Tracheal epithelial cell (primary cell): ENCODE measurements around the gene G6PC1. TPM values are rescaled to one million over a fixed set of nuclear protein-coding genes. Genes with fewer than 3 reads are reported as not detected.

Source experiments
- total RNA-seq: library from RNA; depleted of rRNA; stranded (reverse); fragments of >200 nt; gene quantifications from 2 replicates; pipeline ENCODE4 v1.2.1, GENCODE V29; 2014

Gene G6PC1
- under 0.01 TPM in 1 of 2 replicates, not detected in the other for total RNA-seq

DNA sequence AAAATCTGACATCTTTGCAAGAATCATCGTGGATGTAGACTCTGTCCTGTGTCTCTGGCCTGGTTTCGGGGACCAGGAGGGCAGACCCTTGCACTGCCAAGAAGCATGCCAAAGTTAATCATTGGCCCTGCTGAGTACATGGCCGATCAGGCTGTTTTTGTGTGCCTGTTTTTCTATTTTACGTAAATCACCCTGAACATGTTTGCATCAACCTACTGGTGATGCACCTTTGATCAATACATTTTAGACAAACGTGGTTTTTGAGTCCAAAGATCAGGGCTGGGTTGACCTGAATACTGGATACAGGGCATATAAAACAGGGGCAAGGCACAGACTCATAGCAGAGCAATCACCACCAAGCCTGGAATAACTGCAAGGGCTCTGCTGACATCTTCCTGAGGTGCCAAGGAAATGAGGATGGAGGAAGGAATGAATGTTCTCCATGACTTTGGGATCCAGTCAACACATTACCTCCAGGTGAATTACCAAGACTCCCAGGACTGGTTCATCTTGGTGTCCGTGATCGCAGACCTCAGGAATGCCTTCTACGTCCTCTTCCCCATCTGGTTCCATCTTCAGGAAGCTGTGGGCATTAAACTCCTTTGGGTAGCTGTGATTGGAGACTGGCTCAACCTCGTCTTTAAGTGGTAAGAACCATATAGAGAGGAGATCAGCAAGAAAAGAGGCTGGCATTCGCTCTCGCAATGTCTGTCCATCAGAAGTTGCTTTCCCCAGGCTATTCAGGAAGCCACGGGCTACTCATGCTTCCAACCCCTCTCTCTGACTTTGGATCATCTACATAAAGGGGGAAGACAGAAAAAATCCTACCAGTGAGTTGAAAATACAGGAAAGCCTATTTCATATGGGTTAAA is at the start of gene G6PC1:
Gene G6PC1 (plus strand): TSS at position 340 of the 872 bp plus-strand sequence. CDS start 78 bp downstream, at position 418.

DNA sequence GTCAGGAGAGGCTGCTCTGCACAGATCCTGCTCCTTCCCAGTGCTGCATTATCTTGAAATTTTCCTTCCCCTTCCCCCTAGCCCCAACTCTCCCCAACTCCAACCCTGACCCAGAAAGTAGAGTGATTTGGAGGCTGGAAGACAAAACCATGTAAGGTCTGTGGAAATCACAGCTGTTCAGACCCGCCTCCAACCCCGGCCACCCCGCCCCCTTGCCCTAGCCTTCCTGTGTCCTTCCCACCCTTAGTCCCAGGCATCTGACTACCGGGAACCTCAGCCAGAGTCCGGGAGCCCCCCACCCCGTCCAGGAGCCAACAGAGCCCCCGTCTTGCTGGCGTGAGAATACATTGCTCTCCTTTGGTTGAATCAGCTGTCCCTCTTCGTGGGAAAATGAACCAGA is 49.6 kb upstream of the G6PC1 start, which contains the start of gene AOC3:
Gene AOC3 (plus strand): TSS at position 246 of the 400 bp plus-strand sequence. CDS start 145 bp downstream, at position 391.

Other genes starting within 250 kb of the G6PC1 start
- gene TUBG2, start 241.5 kb upstream of the G6PC1 start, total RNA-seq: 4.8 and 7.2 TPM in 2 replicates
- gene PLEKHH3, start 223.8 kb upstream of the G6PC1 start, total RNA-seq: 15.7 and 33.5 TPM in 2 replicates
- 0.21 and 2.9 TPM in 2 replicates for gene CCR10, start 219.0 kb upstream of the G6PC1 start, total RNA-seq
- gene CNTNAP1, start 218.3 kb upstream of the G6PC1 start, total RNA-seq: under 0.01 and 2.2 TPM in 2 replicates
- gene EZH1, start 155.8 kb upstream of the G6PC1 start, total RNA-seq: 8.9 and 12.1 TPM in 2 replicates
- not detected in 2 replicates for gene RAMP2, start 139.6 kb upstream of the G6PC1 start, total RNA-seq
- 66.1 and 83.6 TPM in 2 replicates for gene VPS25, start 127.3 kb upstream of the G6PC1 start, total RNA-seq
- 0.96 TPM in 1 of 2 replicates, not detected in the other for gene WNK4, start 120.2 kb upstream of the G6PC1 start, total RNA-seq
- gene COA3, start 102.1 kb upstream of the G6PC1 start, total RNA-seq: 71.3 and 76.9 TPM in 2 replicates
- gene CNTD1, start 101.9 kb upstream of the G6PC1 start, total RNA-seq: not detected in 2 replicates
- 113 and 117 TPM in 2 replicates for gene BECN1, start 76.5 kb upstream of the G6PC1 start, total RNA-seq
- 65.2 and 83.6 TPM in 2 replicates for gene PSME3, start 67.4 kb upstream of the G6PC1 start, total RNA-seq
- gene AOC2, start 56.2 kb upstream of the G6PC1 start, total RNA-seq: 0.96 and 1.5 TPM in 2 replicates
- under 0.01 and 0.24 TPM in 2 replicates for gene AOC3, start 49.6 kb upstream of the G6PC1 start, total RNA-seq
- 11.9 and 14.0 TPM in 2 replicates for gene AARSD1, start 63.7 kb downstream of the G6PC1 start, total RNA-seq
- gene PTGES3L, start 79.3 kb downstream of the G6PC1 start, total RNA-seq: 0.21 and 0.24 TPM in 2 replicates
- 8.7 and 9.4 TPM in 2 replicates for gene RUNDC1, start 79.8 kb downstream of the G6PC1 start, total RNA-seq
- gene RPL27, start 97.6 kb downstream of the G6PC1 start, total RNA-seq: 1,542 and 1,825 TPM in 2 replicates
- 2.1 and 10.4 TPM in 2 replicates for gene IFI35, start 106.0 kb downstream of the G6PC1 start, total RNA-seq
- 94.8 and 149 TPM in 2 replicates for gene VAT1, start 121.6 kb downstream of the G6PC1 start, total RNA-seq
- 0.24 TPM in 1 of 2 replicates, not detected in the other for gene RND2, start 124.4 kb downstream of the G6PC1 start, total RNA-seq
- gene BRCA1, start 224.6 kb downstream of the G6PC1 start, total RNA-seq: 3.8 and 4.3 TPM in 2 replicates